ENCODE measurements around the gene COLEC12. TPM values are rescaled to one million over a fixed set of nuclear protein-coding genes. Genes with fewer than 3 reads are reported as not detected.

COLEC12 gene
- total and polyA plus RNA-seq, 2 donors (not counting 3 experiments of a cell fraction or from before 2014, with no cell fraction given): 8.0 to 17.1 TPM

GRCh38 chr18:449374-449773 lies 51.1 kb downstream of the COLEC12 start:
- H3K4me2 ChIP-seq (ENCODE audit: insufficient read depth, low read length): no peak overlapping the region
- H3K9me1 ChIP-seq (replicated peaks; ENCODE audit: control insufficient read depth, extremely low read depth, insufficient read depth, low read length): no peaks in the 10 kb centered on the region
- no peak overlapping the region for H3K4me3 ChIP-seq (replicated peaks in 1 of 3; ENCODE audit: insufficient read depth in 1 of 3, low read depth in 1 of 3, low read length in 3 of 3)
- H3K9me3 ChIP-seq (replicated peaks; ENCODE audit: control insufficient read depth, insufficient read depth, low read length): no peaks in the 10 kb centered on the region
- TF ChIP-seq EZH2 (IDR thresholded peaks at IDR 0.05; ENCODE audit: borderline replicate concordance, low read depth, low read length, severe bottlenecking) (no peak), JUN (IDR thresholded peaks at IDR 0.05; ENCODE audit: borderline replicate concordance, insufficient read depth, insufficient read length, low read depth) (no peak), CTCF (IDR thresholded peaks at IDR 0.05; ENCODE audit: extremely low read depth in 1 of 2, insufficient read depth in 1 of 2, low read depth in 1 of 2, low read length in 2 of 2) (no peak), FOS (IDR thresholded peaks at IDR 0.05; ENCODE audit: borderline replicate concordance, insufficient read depth, low read length) (no peak), MAX (IDR thresholded peaks at IDR 0.05; ENCODE audit: insufficient read depth, insufficient read length) (no peak), POLR2AphosphoS5 (IDR thresholded peaks at IDR 0.05; ENCODE audit: insufficient read depth, low read depth, low read length) (no peak), GATA2 (IDR thresholded peaks at IDR 0.05; ENCODE audit: insufficient read depth, insufficient read length, low read depth, low read length) (no peak), MYC (IDR thresholded peaks at IDR 0.05; ENCODE audit: low read depth, low read length) (no peak), POLR2A (IDR thresholded peaks at IDR 0.05; ENCODE audit: low read depth, low read length) (no peak)
- intact Hi-C loops (cut with micrococcal nuclease): no loop called here
- H3K4me1 ChIP-seq (ENCODE audit: control insufficient read depth, extremely low read depth, insufficient read depth, low read length): peaks cover 5% of the 10 kb centered on the region
- H3K9ac ChIP-seq (replicated peaks; ENCODE audit: extremely low read depth, insufficient read depth, low read length): no peak overlapping the region
- peaks cover 0 to 2% of the 10 kb centered on the region in 2 experiments for H3K27me3 ChIP-seq (ENCODE audit: control insufficient read depth in 2 of 2, insufficient read depth in 2 of 2, low read length in 2 of 2)
- no peak overlapping the region for H3K27ac ChIP-seq (ENCODE audit: insufficient read depth, low read depth, low read length)
- peaks cover 0 to 2% of the 10 kb centered on the region in 2 experiments for H3K36me3 ChIP-seq (ENCODE audit: control insufficient read depth in 2 of 2, extremely low read depth in 1 of 2, insufficient read depth in 2 of 2, low read length in 2 of 2)
- H4K20me1 ChIP-seq (replicated peaks; ENCODE audit: control insufficient read depth, extremely low read depth, insufficient read depth, low read length): no peaks in the 10 kb centered on the region
- FAIRE-seq (peak; percentile 59), DNase-seq (ENCODE audit: low read depth, low spot score) (peak; percentile 78)
- ChIA-PET CTCF (no interaction called here), POLR2A (no interaction called here)
- H3K79me2 ChIP-seq (ENCODE audit: control insufficient read depth, insufficient read depth, low read length): no peaks in the 10 kb centered on the region
- H2AFZ ChIP-seq (ENCODE audit: low read depth, low read length): peak overlapping the region; percentile 4
- no TSS peak for BruUV-seq (replicated peaks)
- dilution Hi-C loops (cut with MboI; ENCODE audit: extremely low pct_ligation_motif_present, low sequenced_read_pairs): no loop called here
